Subcutaneous adipose tissue (tissue), 4 donors: ENCODE data around the gene F3. TPM values are rescaled to one million over a fixed set of nuclear protein-coding genes. Genes with fewer than 3 reads are reported as not detected.

Experiments
- CTCF ChIP-seq: fragments of 450-650 bp; IDR thresholded peaks from one replicate; pipeline ENCODE4 v1.5.1; 2016; ENCODE audit warnings: low read depth, mild to moderate bottlenecking, control low read depth, antibody characterized with exemption, moderate library complexity
- total RNA-seq, 4 donors: library from RNA; depleted of rRNA; stranded (reverse); fragments of >200 nt; gene quantifications; one replicate each; pipeline ENCODE4 v1.1.0, GENCODE V29; 2016

The F3 gene
- 100 to 1,000 TPM; 123 to 499 (median 164) TPM for total RNA-seq

DNA sequence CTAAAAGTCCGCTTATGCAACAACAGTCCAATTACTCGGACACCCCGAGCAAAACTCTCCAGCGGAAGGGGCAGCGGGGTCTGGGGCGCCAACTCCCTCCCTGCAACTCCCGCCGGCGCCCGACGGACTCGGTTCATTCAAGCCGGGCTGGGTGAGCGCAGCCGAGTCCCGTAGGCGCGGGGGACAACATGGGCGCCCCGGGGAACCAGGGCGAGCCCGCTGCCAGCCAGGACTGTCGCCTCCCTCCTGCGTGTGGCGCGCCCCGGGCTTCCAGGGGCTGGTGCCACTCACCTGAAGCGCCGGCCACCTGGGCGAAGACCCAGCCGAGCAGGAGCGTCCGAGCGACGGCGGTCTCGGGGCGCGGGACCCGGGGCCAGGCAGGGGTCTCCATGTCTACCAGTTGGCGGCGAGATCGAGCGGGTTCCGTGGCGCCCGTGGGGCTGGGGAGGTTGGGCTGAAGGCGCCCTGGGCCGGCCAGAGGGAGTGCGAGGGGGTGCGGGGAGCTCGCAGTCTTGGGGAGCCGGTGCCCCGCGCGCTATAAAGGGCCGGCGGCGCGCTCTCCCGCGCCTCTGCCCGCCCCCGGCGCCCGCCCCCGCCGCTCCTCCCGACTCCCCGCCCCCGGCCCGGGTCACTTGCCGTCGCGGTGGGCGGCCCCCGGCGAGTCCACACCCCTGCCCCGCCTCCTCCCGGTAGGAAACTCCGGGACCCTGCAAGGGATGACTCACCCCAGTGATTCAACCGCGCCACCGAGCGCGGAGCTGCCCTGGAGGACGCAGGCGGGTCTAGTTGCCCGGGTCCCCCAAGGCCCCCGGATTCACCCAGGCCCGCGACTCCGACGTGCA, at the start of gene F3:
TSS of gene F3 (minus strand) at position 514 of the 842 bp plus-strand sequence. CDS start at position 391, 123 bp downstream.
- TF ChIP-seq CTCF: no peak

GRCh38 chr1:94590203-94591137, 48.9 kb upstream of the F3 start:
- no peak for TF ChIP-seq CTCF

GRCh38 chr1:94589728-94590127, 48.2 kb upstream of the F3 start:
- no peak for TF ChIP-seq CTCF

- TF ChIP-seq CTCF: no peak
Measured at GRCh38 chr1:94582565-94582964, 41.0 kb upstream of the F3 start.

GRCh38 chr1:94580367-94581115, 39.0 kb upstream of the F3 start:
- no peak for TF ChIP-seq CTCF

DNA sequence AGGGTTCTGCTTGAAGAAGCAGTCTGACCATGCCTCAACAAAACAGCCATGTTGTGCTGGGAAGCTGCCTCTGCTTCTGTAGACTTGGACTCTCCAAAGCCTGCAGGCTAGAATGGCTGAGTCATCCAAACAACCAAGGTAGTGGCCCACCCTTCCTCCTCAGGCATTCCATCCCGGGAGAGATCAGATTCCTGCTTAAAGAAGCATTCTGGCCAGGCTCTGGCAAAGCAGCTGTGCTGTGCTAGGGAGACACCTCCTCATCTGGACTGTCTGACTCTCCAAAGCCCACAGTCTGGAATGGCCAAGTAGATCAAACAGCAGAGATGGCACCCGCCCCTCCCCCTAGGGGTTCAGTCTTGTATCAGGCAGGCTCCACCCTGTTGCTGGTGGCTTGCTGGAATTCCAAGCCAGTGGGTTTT, 38.3 kb upstream of the F3 start:
- no peak for TF ChIP-seq CTCF

DNA sequence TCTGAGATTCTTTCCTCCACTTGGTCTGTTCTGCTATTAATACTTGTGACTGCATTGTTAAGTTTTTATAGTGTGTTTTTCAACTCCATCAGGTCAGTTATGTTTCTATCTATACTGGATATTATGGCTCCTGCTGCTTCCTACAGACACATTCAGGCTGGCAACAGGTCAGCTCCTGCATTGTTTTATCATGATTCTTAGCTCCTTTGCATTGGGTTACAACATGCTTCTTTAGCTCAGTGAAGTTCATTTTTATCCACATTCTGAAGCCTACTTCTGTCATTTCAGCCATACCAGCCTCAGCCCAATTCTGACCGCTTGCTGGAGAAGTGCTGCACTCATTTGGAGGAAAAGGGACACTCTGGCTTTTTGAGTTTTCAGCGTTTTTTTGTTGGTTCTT, 37.3 kb upstream of the F3 start:
- TF ChIP-seq CTCF: no peak
